A172 (cell line): ENCODE measurements around the gene RALGPS1. TPM values are rescaled to one million over a fixed set of nuclear protein-coding genes. Genes with fewer than 3 reads are reported as not detected.

Source experiments
- DNase-seq: peaks from one replicate; pipeline ENCODE4 v3.0.0-alpha.2; 2015; ENCODE audit warnings: low spot score
- total RNA-seq: library from RNA; depleted of rRNA; stranded (reverse); fragments of >200 nt; shearing (Covaris generic); gene quantifications from 2 replicates; pipeline ENCODE4 v1.2.3, GENCODE V29; 2014

Gene RALGPS1
- total RNA-seq, 1 experiment from 2014 or later, result 15.3 TPM

- DNase-seq, result no peak
Measured at GRCh38 chr9:127098916-127099553, 184.5 kb downstream of the RALGPS1 start.

DNA sequence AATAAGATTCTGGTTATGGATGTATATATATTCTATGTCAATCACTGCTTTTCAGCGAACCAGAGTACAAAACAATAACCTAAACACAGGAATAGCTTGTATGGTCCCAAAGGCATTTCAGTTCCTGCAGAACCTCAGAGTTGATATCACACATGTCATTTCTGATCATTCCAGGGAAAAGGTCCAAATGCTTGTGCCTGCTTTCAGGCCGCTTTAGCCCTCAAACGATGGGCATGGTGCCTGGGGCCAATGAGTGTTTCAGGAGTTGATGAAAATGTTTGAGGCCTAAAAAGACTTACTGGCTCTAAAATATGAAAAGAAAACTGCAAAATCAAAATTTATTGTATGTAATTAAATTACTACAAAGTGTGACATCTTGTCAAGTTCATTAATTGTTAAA lies 185.1 kb downstream of the RALGPS1 start:
- DNase-seq, result no peak

- DNase-seq, result no peak
Measured at GRCh38 chr9:127102176-127102575, 187.6 kb downstream of the RALGPS1 start.

GRCh38 chr9:127102788-127103187 lies 188.2 kb downstream of the RALGPS1 start:
- no peak for DNase-seq

DNA sequence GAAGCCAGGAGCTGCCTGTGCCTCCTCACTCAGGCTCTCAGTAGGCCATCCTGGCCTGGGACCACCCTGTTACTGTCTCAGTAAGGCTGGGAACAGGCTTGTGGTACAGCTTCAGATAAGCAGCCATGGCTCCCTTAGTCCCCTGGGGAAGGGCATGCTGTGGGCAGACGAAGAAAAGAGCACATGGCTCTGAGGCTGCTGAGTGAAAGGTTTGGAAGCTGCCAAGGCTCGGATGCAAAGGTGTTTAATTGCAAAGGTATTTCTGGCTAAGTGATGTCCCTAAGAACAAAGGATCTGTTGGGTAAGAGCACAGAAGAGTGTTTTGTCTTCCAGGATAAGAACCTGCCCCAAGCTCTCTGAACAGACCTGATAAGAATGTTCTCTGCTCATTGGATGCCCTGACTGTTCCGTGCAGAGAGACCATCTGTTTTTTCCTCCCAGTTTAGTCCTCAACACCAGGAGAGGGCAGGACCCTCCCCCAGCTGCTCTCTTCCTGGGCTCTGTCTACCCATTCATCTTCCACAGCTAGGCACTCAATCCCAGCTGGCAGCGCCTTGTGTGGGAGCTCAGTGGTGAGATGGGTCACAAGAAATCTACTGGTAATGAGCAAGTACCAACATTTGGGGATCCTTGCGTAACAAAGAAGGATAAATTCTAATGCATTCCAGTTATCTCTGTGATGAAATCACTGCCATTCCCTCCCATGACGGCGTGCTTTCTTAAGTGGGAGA lies 190.2 kb downstream of the RALGPS1 start:
- DNase-seq, result no peak

- no peak for DNase-seq
Measured at GRCh38 chr9:127105805-127106465, 191.4 kb downstream of the RALGPS1 start.

- DNase-seq, result no peak
Measured at GRCh38 chr9:127106466-127106855, 191.9 kb downstream of the RALGPS1 start.

GRCh38 chr9:127107171-127107928 lies 192.8 kb downstream of the RALGPS1 start:
- DNase-seq, result no peak

DNA sequence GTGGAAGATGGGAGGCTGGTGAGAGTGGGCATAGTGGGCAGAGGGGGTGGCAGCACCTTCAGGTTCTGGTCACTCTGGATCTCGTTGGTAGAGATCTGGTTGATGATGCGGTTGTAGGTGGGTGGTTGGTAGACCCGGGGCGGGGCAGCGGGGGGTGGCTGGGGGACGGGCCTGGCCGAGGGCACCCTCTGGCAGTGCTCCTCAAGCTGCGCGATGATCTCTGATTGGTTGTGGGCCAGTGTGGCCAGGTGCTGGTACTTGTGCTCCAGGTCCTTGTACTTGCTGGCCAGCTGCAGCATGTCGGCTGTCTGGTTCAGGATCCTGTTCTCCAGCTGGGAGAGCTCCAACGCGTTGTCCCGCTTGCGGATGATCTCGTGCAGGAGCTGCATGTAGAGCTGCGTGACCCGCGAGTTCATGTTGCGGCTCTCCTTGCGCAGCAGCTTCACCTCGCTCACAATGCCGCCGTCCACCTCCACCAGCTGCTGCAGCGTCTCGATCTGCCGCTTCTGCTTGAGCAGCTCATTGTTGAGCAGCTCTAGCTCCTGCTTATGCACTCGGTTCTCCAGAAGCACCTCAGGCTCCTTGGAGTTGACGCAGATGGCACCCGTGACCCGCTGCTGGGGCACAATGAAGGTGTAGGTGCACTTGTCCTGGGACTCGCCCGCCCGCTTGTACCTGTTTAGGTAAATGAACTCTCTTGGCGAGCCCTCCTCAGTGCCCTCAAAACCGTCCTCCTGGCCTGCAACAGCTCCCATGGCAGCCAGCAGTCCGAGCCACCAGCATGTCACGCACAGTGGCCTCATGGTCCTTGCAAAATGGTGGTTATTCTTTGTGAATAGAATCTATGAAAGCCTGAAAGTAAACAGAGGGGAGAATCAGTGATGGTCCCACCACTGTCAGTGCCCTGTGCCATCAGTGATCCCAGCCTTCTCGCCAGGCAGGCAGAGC lies 193.6 kb downstream of the RALGPS1 start:
- DNase-seq, result no peak

- DNase-seq, result no peak
Measured at GRCh38 chr9:127109212-127109711, 194.7 kb downstream of the RALGPS1 start.

- no peak for DNase-seq
Measured at GRCh38 chr9:127112056-127112455, 197.5 kb downstream of the RALGPS1 start.

- no peak for DNase-seq
Measured at GRCh38 chr9:127112735-127113161, 198.2 kb downstream of the RALGPS1 start.

GRCh38 chr9:127113191-127113972 lies 198.8 kb downstream of the RALGPS1 start:
- DNase-seq, result no peak

DNA sequence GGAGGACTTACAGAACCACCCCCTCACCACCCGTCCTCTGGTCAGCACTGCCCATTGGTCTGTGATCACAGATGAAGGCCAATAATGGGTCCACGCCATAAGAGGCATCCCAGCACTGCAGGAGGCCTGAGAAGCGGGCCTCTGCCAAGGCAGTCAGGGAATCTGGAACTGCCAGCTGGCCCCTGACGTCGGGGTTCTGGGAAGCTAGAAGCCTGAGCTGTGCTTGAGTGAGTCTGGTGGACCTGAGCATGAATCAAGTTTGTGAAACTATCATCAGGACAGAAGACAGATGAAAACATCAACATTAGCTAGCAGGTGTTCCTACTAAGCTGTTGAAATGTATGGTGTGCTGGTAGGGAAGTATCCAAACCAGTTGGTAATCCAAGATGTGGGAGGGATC lies 200.0 kb downstream of the RALGPS1 start:
- no peak for DNase-seq

GRCh38 chr9:127116088-127116726 lies 201.6 kb downstream of the RALGPS1 start:
- no peak for DNase-seq

DNA sequence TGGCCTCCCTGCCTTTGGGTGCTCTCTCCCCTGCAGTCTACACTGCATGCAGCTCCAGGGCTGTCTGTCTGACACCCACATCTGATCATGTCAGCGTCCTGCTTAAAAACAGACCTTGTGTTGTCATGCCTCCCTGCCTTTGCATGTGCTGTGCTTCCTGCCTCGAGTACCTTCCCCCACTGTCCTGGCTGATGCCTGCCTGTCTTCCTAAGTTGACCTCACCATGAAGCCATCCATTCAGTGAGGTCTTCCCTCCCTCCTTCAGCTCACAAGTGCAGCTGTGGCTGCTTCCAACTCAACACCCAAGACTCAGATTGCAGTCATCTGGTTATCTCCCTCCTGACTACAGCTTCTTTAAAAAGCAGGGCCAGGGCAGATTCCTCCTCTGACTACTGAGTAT lies 202.4 kb downstream of the RALGPS1 start:
- no peak for DNase-seq

DNA sequence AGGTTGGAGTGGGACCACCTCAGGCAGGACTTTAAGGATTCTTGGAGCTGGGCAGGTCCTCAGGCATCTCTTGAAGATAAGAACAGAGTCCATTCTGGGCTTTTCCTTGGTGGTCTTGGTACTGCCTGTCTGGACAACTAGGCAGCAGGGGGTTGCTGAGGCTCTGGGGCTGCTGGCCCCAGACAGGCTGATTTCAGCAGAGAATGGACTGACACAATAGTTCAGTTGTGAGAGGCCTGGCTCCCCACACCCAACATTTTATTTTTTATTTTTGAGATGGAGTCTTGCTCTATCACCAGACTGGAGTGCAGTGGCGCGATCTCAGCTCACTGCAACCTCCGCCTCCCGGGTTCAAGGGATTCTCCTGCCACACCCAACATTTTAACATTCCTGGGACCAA lies 203.2 kb downstream of the RALGPS1 start:
- no peak for DNase-seq

DNA sequence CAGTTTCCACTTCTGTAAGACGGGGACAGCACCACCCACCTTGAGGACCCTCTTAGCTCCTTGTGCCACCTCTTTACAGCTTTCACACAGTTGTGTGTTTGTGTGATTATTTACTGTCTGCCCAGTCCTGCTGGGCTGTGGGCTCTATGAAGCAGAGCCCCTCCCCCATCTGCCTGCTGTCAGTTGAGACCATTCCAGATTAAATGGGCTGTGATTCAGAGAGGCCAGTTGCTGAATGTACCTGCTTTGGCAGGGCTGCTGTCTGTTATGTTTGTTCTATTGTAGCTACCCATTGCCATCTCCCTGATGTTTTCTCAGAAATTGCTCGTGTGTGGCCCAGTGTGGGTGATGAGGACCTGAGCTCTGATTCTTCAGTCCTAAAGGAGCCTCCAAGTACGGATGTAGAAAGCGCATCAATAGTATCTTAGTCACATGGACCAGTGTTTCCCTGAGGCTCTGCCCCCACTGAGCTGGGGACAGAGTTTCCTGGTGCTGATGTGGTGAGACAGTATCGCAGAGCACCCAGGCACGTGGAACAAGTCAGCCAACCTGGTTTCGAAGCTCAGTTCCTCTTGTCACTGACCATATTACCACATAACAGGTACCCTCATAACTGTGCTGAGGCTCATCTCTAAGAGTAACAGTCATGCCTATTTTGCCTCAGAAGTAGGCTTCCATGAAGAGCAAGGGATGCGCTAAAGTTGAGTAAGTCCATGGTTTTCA lies 204.2 kb downstream of the RALGPS1 start:
- no peak for DNase-seq

DNA sequence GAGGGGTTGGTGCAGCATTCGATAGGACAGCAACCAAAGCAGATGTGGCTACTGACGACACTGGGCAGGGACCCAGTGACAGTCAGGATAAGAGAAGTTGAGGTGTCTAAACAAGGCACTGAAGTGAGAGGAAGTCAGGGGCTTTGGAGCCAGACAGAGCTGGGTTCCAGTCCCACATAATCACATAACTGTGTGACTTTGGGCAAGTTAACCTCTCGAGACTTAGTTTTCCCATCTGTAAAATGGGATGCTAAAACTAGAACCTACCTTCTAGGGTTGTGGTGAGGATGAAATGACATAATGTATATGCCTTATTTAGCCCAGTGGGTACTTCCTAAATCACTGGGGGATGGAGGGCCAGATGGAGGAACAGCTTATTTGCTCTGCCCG lies 204.7 kb downstream of the RALGPS1 start:
- DNase-seq, result no peak
